ENCODE results near the gene NPR2.

- TF ChIP-seq CTCF (IDR thresholded peaks at IDR 0.05): no peak
- TF ChIP-seq POLR2A (IDR thresholded peaks at IDR 0.05): no peak
- no peak for TF ChIP-seq EP300 (IDR thresholded peaks at IDR 0.05)
Measured at GRCh38 chr9:35781066-35781465, 10.3 kb upstream of the NPR2 start.
